ENCODE results near the gene TMEM214. TPM values are rescaled to one million over a fixed set of nuclear protein-coding genes. Genes with fewer than 3 reads are reported as not detected.

The TMEM214 gene
- total RNA-seq, 1 experiment from 2014 or later = 55.3 TPM

- no peaks in the 10 kb centered on the region for H3K4me1 ChIP-seq (ENCODE audit: insufficient read depth, low read length)
- no peak within 1 kb of the TSS for H3K23ac ChIP-seq (ENCODE audit: insufficient read length, low read depth, low read length)
- no peak within 1 kb of the TSS for H3K27ac Mint-ChIP-seq
- peak; percentile 10; the same call in 1 of the 3 replicates for TF ChIP-seq CTCF (conservative IDR thresholded peaks at IDR 0.05)
- no peak within 1 kb of the TSS for H3K4ac ChIP-seq (ENCODE audit: low read depth, low read length)
- no peak within 1 kb of the TSS for H2BK20ac ChIP-seq (ENCODE audit: low read depth, low read length, poor library complexity, severe bottlenecking)
- peak within 1 kb of the TSS; percentile 46 for H3K18ac ChIP-seq (ENCODE audit: insufficient read length, low read depth, low read length)
- H2AK5ac ChIP-seq (ENCODE audit: insufficient read length, low read length) = no peak within 1 kb of the TSS
- no peak within 1 kb of the TSS for H3T11ph ChIP-seq (ENCODE audit: low read length)
- H3K4me1 Mint-ChIP-seq = peaks cover 15 to 25% of the 10 kb centered on the region in 2 experiments
- no peak within 1 kb of the TSS for H3K56ac ChIP-seq (ENCODE audit: insufficient read length, low read depth, low read length)
- peak within 1 kb of the TSS; percentile 72; the same call in 1 of the 2 replicates for H3K14ac ChIP-seq (ENCODE audit: insufficient read depth, low read length)
- H2BK5ac ChIP-seq (ENCODE audit: insufficient read length, low read length) = no peak within 1 kb of the TSS
- peak within 1 kb of the TSS; percentile 75 to 87 for H3K4me3 Mint-ChIP-seq
- H3K23me2 ChIP-seq (ENCODE audit: insufficient read length, low read depth, low read length, poor library complexity, severe bottlenecking) = peaks cover 13% of the 10 kb centered on the region
- no peaks in the 10 kb centered on the region for H3K27me3 ChIP-seq (ENCODE audit: insufficient read depth, low read length)
- peaks cover 20% of the 10 kb centered on the region for H3K27me3 Mint-ChIP-seq (ENCODE audit: low read depth)
- no peaks in the 10 kb centered on the region for H3K79me1 ChIP-seq (ENCODE audit: insufficient read depth, low read depth, low read length, poor library complexity, severe bottlenecking)
- H3K9me3 Mint-ChIP-seq = no peaks in the 10 kb centered on the region
- no peaks in the 10 kb centered on the region for H3K9me3 ChIP-seq (ENCODE audit: control insufficient read depth, low read depth, low read length)
- no peak within 1 kb of the TSS for H2AFZ ChIP-seq (ENCODE audit: low read length)
- H2BK12ac ChIP-seq (ENCODE audit: insufficient read length, low read depth, low read length) = no peak within 1 kb of the TSS
- H2BK120ac ChIP-seq (ENCODE audit: low read depth, low read length, poor library complexity, severe bottlenecking) = no peak within 1 kb of the TSS
- no peak within 1 kb of the TSS for H3K27ac ChIP-seq (ENCODE audit: insufficient read length, low read depth, low read length)
- H3K36me3 Mint-ChIP-seq (ENCODE audit: insufficient read depth in 1 of 3, low read depth in 3 of 3) = no peaks in the 10 kb centered on the region; a peak in 1 of 7 replicates
- no peak within 1 kb of the TSS for H4K5ac ChIP-seq (ENCODE audit: insufficient read length, low read depth, low read length)
- peak within 1 kb of the TSS; percentile 61 for H3K9ac ChIP-seq (ENCODE audit: extremely low read depth, insufficient read length, low read length)
- no peak within 1 kb of the TSS for H2BK15ac ChIP-seq (ENCODE audit: low read depth, low read length)
- no peak within 1 kb of the TSS for H4K91ac ChIP-seq (ENCODE audit: insufficient read length, low read depth, low read length)
- peak within 1 kb of the TSS; percentile 86 for H3K4me2 ChIP-seq (ENCODE audit: insufficient read depth, insufficient read length, low read length)
- WGBS (ENCODE audit: extremely low coverage, insufficient read length, low lambda C conversion rate) = no CpG with 5 or more reads among the region's 54 CpGs
- H3K79me2 ChIP-seq (ENCODE audit: insufficient read depth, low read length) = no peaks in the 10 kb centered on the region
- no peak for DNase-seq
- H4K20me1 ChIP-seq (ENCODE audit: control insufficient read depth, insufficient read depth, insufficient read length) = no peaks in the 10 kb centered on the region
- H4K8ac ChIP-seq (replicated peaks; ENCODE audit: insufficient read length, low read depth, low read length) = no peak within 1 kb of the TSS
These were observed 54.2 kb downstream of the TMEM214 start, which contains the start of gene KHK for GRCh38 chr2:27086724-27087593. TSS of gene KHK (plus strand) at chr2:27086772. CDS start at chr2:27087260, 488 bp downstream.
